IMR-90 (cell line): Measurements from ENCODE around the gene HPSE2. TPM values are rescaled to one million over a fixed set of nuclear protein-coding genes. Genes with fewer than 3 reads are reported as not detected.

Source experiments
- ATAC-seq: fragments of 200-7000 bp; cut with Tn5 transposase; 2 replicates; pipeline ENCODE4 v1.9.1; 2020; ENCODE audit warnings: low read depth, mild to moderate bottlenecking, moderate library complexity
- BruUV-seq: library from RNA; stranded (reverse); fragments of 400-500 nt; replicated peaks from 2 replicates; lab custom pipeline; 2021; lab: Mats Ljungman, UMichigan
- CTCF ChIA-PET: fragments of 300-600 bp; formaldehyde crosslinking; extraction: SDS; loops from one replicate; lab custom pipeline; 2021; ENCODE audit warnings: antibody characterized with exemption; lab: Yijun Ruan, JAX
- POLR2A ChIA-PET: fragments of 300-600 bp; sonication (Branson Sonifier 250); formaldehyde crosslinking; loops from one replicate; lab custom pipeline; 2022; ENCODE audit warnings: antibody characterized with exemption; ENCODE audit not compliant: unreplicated experiment; lab: Charles Lee
- DNase-seq: peaks from one replicate; pipeline ENCODE4 v3.0.0; 2013
- H2AFZ ChIP-seq: replicated peaks from 2 replicates; pipeline ENCODE3; 2013; ENCODE audit warnings: low read length, mild to moderate bottlenecking; ENCODE audit not compliant: poor library complexity
- H2AK5ac ChIP-seq: 2 replicates; pipeline ENCODE4 v1.6.1; 2013; ENCODE audit warnings: low read depth, low read length, inconsistent platforms
- H2AK9ac ChIP-seq: replicated peaks from 2 replicates; pipeline ENCODE3; 2013; ENCODE audit warnings: mild to moderate bottlenecking, low read depth, low read length, moderate library complexity; ENCODE audit not compliant: poor library complexity
- H2BK120ac ChIP-seq: 2 replicates; pipeline ENCODE4 v1.6.1; 2013; ENCODE audit warnings: low read depth, low read length, inconsistent platforms
- H2BK15ac ChIP-seq: 3 replicates; pipeline ENCODE4 v1.6.1; 2013; ENCODE audit warnings: low read depth, low read length, inconsistent platforms
- H2BK20ac ChIP-seq: 2 replicates; pipeline ENCODE4 v1.6.1; 2013; ENCODE audit warnings: low read depth, mild to moderate bottlenecking, inconsistent platforms, low read length, moderate library complexity
- H2BK5ac ChIP-seq: 2 replicates; pipeline ENCODE4 v1.6.1; 2013; ENCODE audit warnings: mild to moderate bottlenecking, low read depth, low read length, inconsistent platforms; ENCODE audit not compliant: poor library complexity, severe bottlenecking
- H3K14ac ChIP-seq: replicated peaks from 2 replicates; pipeline ENCODE4 v1.6.1; 2013; ENCODE audit warnings: low read depth, low read length, inconsistent platforms
- H3K18ac ChIP-seq: 2 replicates; pipeline ENCODE4 v1.6.1; 2013; ENCODE audit warnings: low read depth, low read length, control low read depth
- H3K23ac ChIP-seq: 2 replicates; pipeline ENCODE4 v1.6.1; 2013; ENCODE audit warnings: low read depth, low read length, inconsistent platforms
- H3K27ac ChIP-seq: 2 replicates; pipeline ENCODE4 v1.5.1; 2013; ENCODE audit warnings: mild to moderate bottlenecking, control low read depth, low read length; ENCODE audit not compliant: insufficient read depth
- H3K27me3 ChIP-seq: 2 replicates; pipeline ENCODE4 v1.6.1; 2013; ENCODE audit warnings: low read length; ENCODE audit not compliant: control insufficient read depth, insufficient read depth
- H3K36me3 ChIP-seq: 2 replicates; pipeline ENCODE4 v1.6.1; 2013; ENCODE audit warnings: low read length, mixed read lengths; ENCODE audit not compliant: control insufficient read depth, insufficient read depth
- H3K4ac ChIP-seq: 2 replicates; pipeline ENCODE4 v1.6.1; 2013; ENCODE audit warnings: low read depth, low read length, inconsistent platforms
- H3K4me1 ChIP-seq: 2 replicates; pipeline ENCODE4 v1.6.1; 2013; ENCODE audit warnings: low read length, mixed read lengths; ENCODE audit not compliant: control insufficient read depth, insufficient read depth
- H3K4me2 ChIP-seq: 2 replicates; pipeline ENCODE4 v1.6.1; 2013; ENCODE audit warnings: low read depth, mild to moderate bottlenecking, control low read depth, low read length, moderate library complexity
- H3K4me3 ChIP-seq: 2 replicates; pipeline ENCODE4 v1.5.1; 2013; ENCODE audit warnings: low read depth, mild to moderate bottlenecking, control low read depth, low read length, moderate library complexity; ENCODE audit not compliant: insufficient read depth
- H3K56ac ChIP-seq: 2 replicates; pipeline ENCODE4 v1.6.1; 2013; ENCODE audit warnings: low read length, inconsistent platforms; ENCODE audit not compliant: insufficient read depth; ENCODE audit errors: extremely low read depth
- H3K79me1 ChIP-seq, 2 experiments: 2 replicates each; pipeline ENCODE4 v1.6.1; 2013; ENCODE audit warnings: low read length in 2 of 2, inconsistent platforms in 1 of 2, low read depth in 1 of 2
- H3K9ac ChIP-seq: 2 replicates; pipeline ENCODE4 v1.6.1; 2013; ENCODE audit warnings: low read depth, low read length, control low read depth
- H3K9me1 ChIP-seq: 2 replicates; pipeline ENCODE4 v1.6.1; 2013; ENCODE audit warnings: low read length, inconsistent platforms; ENCODE audit not compliant: insufficient read depth
- H3K9me3 ChIP-seq: 2 replicates; pipeline ENCODE4 v1.6.1; 2013; ENCODE audit warnings: low read length; ENCODE audit not compliant: control insufficient read depth, insufficient read depth
- H4K20me1 ChIP-seq: 2 replicates; pipeline ENCODE4 v1.6.1; 2013; ENCODE audit warnings: low read length, inconsistent platforms; ENCODE audit not compliant: insufficient read depth
- H4K5ac ChIP-seq: 2 replicates; pipeline ENCODE4 v1.6.1; 2013; ENCODE audit warnings: mild to moderate bottlenecking, low read depth, low read length, control low read depth
- H4K8ac ChIP-seq, 2 experiments: 2 replicates each; pipeline ENCODE4 v1.6.1; 2013; ENCODE audit warnings: low read depth in 2 of 2, low read length in 2 of 2, control low read depth in 1 of 2, inconsistent platforms in 1 of 2
- H4K91ac ChIP-seq: 2 replicates; pipeline ENCODE4 v1.6.1; 2013; ENCODE audit warnings: low read depth, low read length, inconsistent platforms; ENCODE audit not compliant: insufficient read depth
- CEBPB ChIP-seq: IDR thresholded peaks from 2 replicates; pipeline ENCODE4 v1.6.1; 2012; ENCODE audit warnings: low read depth, low read length, improper control_type of control experiment
- CHD1 ChIP-seq: IDR thresholded peaks from 2 replicates; pipeline ENCODE4 v1.6.1; 2012; ENCODE audit warnings: low read depth, low read length, improper control_type of control experiment
- MAFK ChIP-seq: IDR thresholded peaks from 2 replicates; pipeline ENCODE4 v1.6.1; 2012; ENCODE audit warnings: low read depth, low read length, improper control_type of control experiment
- MXI1 ChIP-seq: IDR thresholded peaks from 2 replicates; pipeline ENCODE4 v1.6.1; 2012; ENCODE audit warnings: low read depth, mild to moderate bottlenecking, low read length, moderate library complexity, borderline replicate concordance
- POLR2A ChIP-seq: IDR thresholded peaks from 2 replicates; pipeline ENCODE4 v1.6.1; 2012; ENCODE audit warnings: mild to moderate bottlenecking, low read depth, low read length
- RAD21 ChIP-seq: IDR thresholded peaks from 2 replicates; pipeline ENCODE4 v1.6.1; 2012; ENCODE audit warnings: low read length, improper control_type of control experiment
- RCOR1 ChIP-seq: IDR thresholded peaks from 2 replicates; pipeline ENCODE4 v1.6.1; 2012; ENCODE audit warnings: mild to moderate bottlenecking, low read length, improper control_type of control experiment; ENCODE audit not compliant: insufficient replicate concordance
- RFX5 ChIP-seq: IDR thresholded peaks from 2 replicates; pipeline ENCODE4 v1.8.0; 2012; ENCODE audit warnings: low read depth, mild to moderate bottlenecking, low read length, moderate library complexity
- WGBS, 2 experiments: methylation state at CpG; one replicate each; pipeline versions ENCODE4 v1.1.5 to v1.1.7; 2013; ENCODE audit warnings: missing lambda C conversion rate in 2 of 2; ENCODE audit not compliant: insufficient read length in 1 of 2; ENCODE audit errors: extremely low coverage in 2 of 2; 5-methylcytosine and 5-hydroxymethylcytosine counted together
- dilution Hi-C: fragments of 300-500 bp; cut with HindIII; formaldehyde crosslinking; loops from one replicate; pipeline ENCODE4 v1.14.3; 2018; ENCODE audit warnings: low sequenced_read_pairs; ENCODE audit not compliant: unreplicated experiment
- in situ Hi-C: fragments of 300-500 bp; cut with MboI; formaldehyde crosslinking; loops from 3 replicates; pipeline ENCODE4 v1.14.3; 2019; ENCODE audit warnings: low sequenced_read_pairs, inconsistent platforms, mixed read lengths
- intact Hi-C: fragments of 100-400 bp; cut with micrococcal nuclease; formaldehyde crosslinking; loops from 2 replicates; pipeline ENCODE4 v1.10.0; 2022
- polyA plus RNA-seq, 3 experiments: library from polyadenylated mRNA; depleted of rRNA; stranded (reverse); fragments of >200 nt; gene quantifications; 2 replicates each; pipeline ENCODE4 v1.2.3, GENCODE V29; 2012; ENCODE audit warnings: low replicate concordance in 1 of 3
- total RNA-seq: library from RNA; depleted of rRNA; stranded (reverse); fragments of >200 nt; gene quantifications from 2 replicates; pipeline ENCODE4 v1.2.3, GENCODE V29; 2012
- TF ChIP-seq, protein P1 (sequence below): conservative IDR thresholded peaks from 2 replicates; pipeline ENCODE4 v1.5.1; 2012; ENCODE audit warnings: mild to moderate bottlenecking, low read depth, low read length, improper control_type of control experiment

Gene HPSE2
- total and polyA plus RNA-seq, 2 of the 4 experiments (the other 2 are of a cell fraction), result not detected

DNA sequence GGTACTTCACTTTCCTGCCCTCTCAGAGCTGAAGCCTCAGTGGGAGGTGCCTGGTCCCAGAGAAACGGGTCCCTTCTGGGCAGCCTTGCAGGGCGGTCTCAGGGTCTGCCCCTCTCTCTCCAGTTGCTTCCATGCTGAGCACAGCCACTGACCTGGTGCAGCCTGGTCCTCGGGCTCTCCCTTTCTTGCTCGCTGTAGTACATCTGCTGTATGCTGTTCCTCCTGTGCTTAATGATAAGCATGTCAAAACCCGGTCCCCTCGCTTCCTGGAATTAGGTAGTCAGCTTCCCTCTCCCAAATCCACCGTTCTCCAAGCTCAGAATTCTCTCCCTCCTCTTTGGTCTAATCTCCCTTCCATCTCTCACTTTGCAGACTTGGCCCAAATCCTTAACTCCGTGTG is 777.9 kb downstream of the HPSE2 start:
- Histone ChIP-seq H3K27me3 (no peaks in the 10 kb centered on the region), H2AFZ (peak overlapping the region; percentile 26), H2BK15ac (no peak overlapping the region), H3K79me1 (no peaks in the 10 kb centered on the region), H3K4me2 (no peak overlapping the region), H3K9ac (no peak overlapping the region), H4K20me1 (no peaks in the 10 kb centered on the region), H2BK120ac (peak overlapping the region; percentile 34; the same call in 1 of the 2 replicates), H3K27ac (no peak overlapping the region), H2BK5ac (no peak overlapping the region), H2BK20ac (no peak overlapping the region; the same call in 1 of the 2 replicates), H3K9me3 (no peaks in the 10 kb centered on the region), H4K91ac (no peak overlapping the region), H3K9me1 (no peaks in the 10 kb centered on the region), H3K14ac (no peak overlapping the region), H3K36me3 (no peaks in the 10 kb centered on the region), H3K4ac (no peak overlapping the region), H3K18ac (no peak overlapping the region), H3K4me3 (no peak overlapping the region), H4K8ac (no peak overlapping the region), H2AK5ac (no peak overlapping the region; the same call in 1 of the 2 replicates), H3K56ac (no peak overlapping the region), H3K23ac (no peak overlapping the region), H3K4me1 (peaks cover 4% of the 10 kb centered on the region), H2AK9ac (peak overlapping the region; percentile 34), H4K5ac (no peak overlapping the region)
- intact Hi-C loops, result no loop called here
- BruUV-seq, result no TSS peak
- POLR2A ChIA-PET, result no interaction called here
- TF ChIP-seq RCOR1 (no peak), MAFK (no peak), CHD1 (no peak), RAD21 (no peak), MXI1 (no peak), POLR2A (no peak), CEBPB (no peak), RFX5 (no peak)
- TF ChIP-seq, protein P1, sequence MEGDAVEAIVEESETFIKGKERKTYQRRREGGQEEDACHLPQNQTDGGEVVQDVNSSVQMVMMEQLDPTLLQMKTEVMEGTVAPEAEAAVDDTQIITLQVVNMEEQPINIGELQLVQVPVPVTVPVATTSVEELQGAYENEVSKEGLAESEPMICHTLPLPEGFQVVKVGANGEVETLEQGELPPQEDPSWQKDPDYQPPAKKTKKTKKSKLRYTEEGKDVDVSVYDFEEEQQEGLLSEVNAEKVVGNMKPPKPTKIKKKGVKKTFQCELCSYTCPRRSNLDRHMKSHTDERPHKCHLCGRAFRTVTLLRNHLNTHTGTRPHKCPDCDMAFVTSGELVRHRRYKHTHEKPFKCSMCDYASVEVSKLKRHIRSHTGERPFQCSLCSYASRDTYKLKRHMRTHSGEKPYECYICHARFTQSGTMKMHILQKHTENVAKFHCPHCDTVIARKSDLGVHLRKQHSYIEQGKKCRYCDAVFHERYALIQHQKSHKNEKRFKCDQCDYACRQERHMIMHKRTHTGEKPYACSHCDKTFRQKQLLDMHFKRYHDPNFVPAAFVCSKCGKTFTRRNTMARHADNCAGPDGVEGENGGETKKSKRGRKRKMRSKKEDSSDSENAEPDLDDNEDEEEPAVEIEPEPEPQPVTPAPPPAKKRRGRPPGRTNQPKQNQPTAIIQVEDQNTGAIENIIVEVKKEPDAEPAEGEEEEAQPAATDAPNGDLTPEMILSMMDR, result no peak
- dilution Hi-C loops, result no loop called here
- WGBS, 2 experiments, result 46% methylated on average over 5 of the region's 8 CpGs; no CpG with 5 or more reads in 1 of the 2 experiments
- DNase-seq (no peak), ATAC-seq (no peak)
- CTCF ChIA-PET, result no interaction called here
- in situ Hi-C loops, result no loop called here
